Measurements from ENCODE around the gene CLEC4M. TPM values are rescaled to one million over a fixed set of nuclear protein-coding genes. Genes with fewer than 3 reads are reported as not detected.
"Not testable (repeated sequence)": the region's sequence is repeated elsewhere in the genome, so short reads cannot be mapped to it uniquely, and the experiment has no call there.

The CLEC4M gene
- total and polyA plus RNA-seq, 2 of the 8 experiments (the other 6 are each of a cell fraction or from before 2014, with no cell fraction given) = not detected

- H4K8ac ChIP-seq (ENCODE audit: extremely low read depth, insufficient read depth, low read length); H4K5ac ChIP-seq (ENCODE audit: insufficient read length, low read depth, low read length); H3K4me2 ChIP-seq (ENCODE audit: insufficient read depth in 1 of 2, low read depth in 2 of 2, low read length in 2 of 2); DNase-seq (ENCODE audit: low read depth in 1 of 2, low spot score in 2 of 2); H3K4ac ChIP-seq (replicated peaks; ENCODE audit: insufficient read length, low read depth, low read length); H4K91ac ChIP-seq (replicated peaks; ENCODE audit: insufficient read length, low read length); H3K79me2 ChIP-seq (ENCODE audit: control insufficient read depth in 1 of 2, insufficient read depth in 2 of 2, low read length in 2 of 2); H2BK15ac ChIP-seq (ENCODE audit: low read length); H4K20me1 ChIP-seq (replicated peaks in 1 of 2; ENCODE audit: control insufficient read depth in 1 of 2, insufficient read depth in 2 of 2, low read length in 2 of 2); H3K27me3 ChIP-seq (replicated peaks in 1 of 4; ENCODE audit: control insufficient read depth in 3 of 4, extremely low read depth in 1 of 4, insufficient read depth in 3 of 4, low read length in 3 of 4); H2AFZ ChIP-seq (ENCODE audit: low read length); H2AK5ac ChIP-seq (ENCODE audit: low read depth, low read length); H3K23ac ChIP-seq (ENCODE audit: insufficient read length); H3K23me2 ChIP-seq (ENCODE audit: low read depth, low read length); H2BK20ac ChIP-seq (ENCODE audit: low read length); H3K56ac ChIP-seq (replicated peaks; ENCODE audit: insufficient read length, low read depth, low read length); H2BK12ac ChIP-seq (ENCODE audit: low read depth, low read length); H2BK120ac ChIP-seq (replicated peaks; ENCODE audit: low read depth, low read length); CTCF ChIA-PET (ENCODE audit: partially characterized antibody); H3K14ac ChIP-seq (ENCODE audit: insufficient read length); H3K9me3 ChIP-seq (ENCODE audit: insufficient read depth in 2 of 2, low read depth in 1 of 2, low read length in 1 of 2); H3K36me3 ChIP-seq (ENCODE audit: control insufficient read depth in 2 of 4, insufficient read depth in 4 of 4, low read length in 3 of 4); H3K4me3 ChIP-seq (ENCODE audit: extremely low read depth in 1 of 4, insufficient read depth in 2 of 4, low read depth in 3 of 4, low read length in 4 of 4); H3K9ac ChIP-seq (replicated peaks in 1 of 4; ENCODE audit: extremely low read depth in 1 of 4, low read depth in 3 of 4, low read length in 3 of 4); H2BK5ac ChIP-seq (ENCODE audit: low read depth, low read length); FAIRE-seq; H3K18ac ChIP-seq (ENCODE audit: extremely low read depth, low read length); POLR2A ChIA-PET (ENCODE audit: partially characterized antibody); H3K27ac ChIP-seq (ENCODE audit: low read depth, low read length); H3K79me1 ChIP-seq (ENCODE audit: low read depth, low read length): not testable (repeated sequence)
- WGBS, 2 experiments (ENCODE audit: extremely low coverage in 1 of 2, insufficient coverage in 1 of 2, insufficient read length in 1 of 2, insufficient replicate concordance in 2 of 2, low coverage in 1 of 2, low lambda C conversion rate in 2 of 2, missing lambda C conversion rate in 1 of 2) = 61% methylated on average over 2 of the region's 4 CpGs; no CpG with 5 or more reads in 1 of the 2 experiments
- H3K4me1 ChIP-seq (replicated peaks in 1 of 4; ENCODE audit: control insufficient read depth in 3 of 4, insufficient read depth in 4 of 4, low read length in 3 of 4) = peaks cover 3 to 15% (median 8%) of the 10 kb centered on the region in 4 experiments; a peak in 6 of 7 replicates
These were observed 16.7 kb upstream of the CLEC4M start for GRCh38 chr19:7746306-7746705.

Measured in H1 (cell line).